GM12875 (cell line): ENCODE data around the gene NRP1.
"Not testable (repeated sequence)": the region's sequence is repeated elsewhere in the genome, so short reads cannot be mapped to it uniquely, and the experiment has no call there.

Experiments
- H3K4me3 ChIP-seq: one replicate; pipeline ENCODE4 v1.5.1; 2011; ENCODE audit warnings: low read depth, low read length, control low read depth
- CTCF ChIP-seq: IDR thresholded peaks from 2 replicates; pipeline ENCODE4 v1.5.1; 2011; ENCODE audit warnings: low read depth, mild to moderate bottlenecking, control low read depth, inconsistent platforms, low read length, moderate library complexity, borderline replicate concordance; ENCODE audit not compliant: insufficient read depth

NRP1 gene

GRCh38 chr10:33302208-33302829, 32.1 kb downstream of the NRP1 start:
- H3K4me3 ChIP-seq, result no peak overlapping the region
- no peak for TF ChIP-seq CTCF

GRCh38 chr10:33301097-33301789, 33.2 kb downstream of the NRP1 start:
- no peak for TF ChIP-seq CTCF
- no peak overlapping the region for H3K4me3 ChIP-seq

- H3K4me3 ChIP-seq, result not testable (repeated sequence)
Measured at GRCh38 chr10:33300544-33300943, 33.9 kb downstream of the NRP1 start.

- no peak for TF ChIP-seq CTCF
- H3K4me3 ChIP-seq, result no peak overlapping the region
Measured at GRCh38 chr10:33298893-33299292, 35.6 kb downstream of the NRP1 start.

- H3K4me3 ChIP-seq, result no peak overlapping the region
- no peak for TF ChIP-seq CTCF
Measured at GRCh38 chr10:33298110-33298509, 36.4 kb downstream of the NRP1 start.

- TF ChIP-seq CTCF, result no peak
- no peak overlapping the region for H3K4me3 ChIP-seq
Measured at GRCh38 chr10:33295851-33296250, 38.6 kb downstream of the NRP1 start.

GRCh38 chr10:33293531-33294170, 40.8 kb downstream of the NRP1 start:
- H3K4me3 ChIP-seq, result no peak overlapping the region
- TF ChIP-seq CTCF, result no peak
